NCI-H524 treated with DMSO at 0.1 percent for 48 hours (cell line): ENCODE data around the gene TCP11.
"Not testable (repeated sequence)": the region's sequence is repeated elsewhere in the genome, so short reads cannot be mapped to it uniquely, and the experiment has no call there.

ENCODE experiments used
- DNase-seq: peaks from one replicate; lab custom pipeline; 2025; lab: John Stamatoyannopoulos, UW

TCP11 gene

GRCh38 chr6:35146453-35146852 lies 5.3 kb upstream of the TCP11 start:
- no peak for DNase-seq

GRCh38 chr6:35145757-35146156 lies 4.6 kb upstream of the TCP11 start:
- no peak for DNase-seq

DNA sequence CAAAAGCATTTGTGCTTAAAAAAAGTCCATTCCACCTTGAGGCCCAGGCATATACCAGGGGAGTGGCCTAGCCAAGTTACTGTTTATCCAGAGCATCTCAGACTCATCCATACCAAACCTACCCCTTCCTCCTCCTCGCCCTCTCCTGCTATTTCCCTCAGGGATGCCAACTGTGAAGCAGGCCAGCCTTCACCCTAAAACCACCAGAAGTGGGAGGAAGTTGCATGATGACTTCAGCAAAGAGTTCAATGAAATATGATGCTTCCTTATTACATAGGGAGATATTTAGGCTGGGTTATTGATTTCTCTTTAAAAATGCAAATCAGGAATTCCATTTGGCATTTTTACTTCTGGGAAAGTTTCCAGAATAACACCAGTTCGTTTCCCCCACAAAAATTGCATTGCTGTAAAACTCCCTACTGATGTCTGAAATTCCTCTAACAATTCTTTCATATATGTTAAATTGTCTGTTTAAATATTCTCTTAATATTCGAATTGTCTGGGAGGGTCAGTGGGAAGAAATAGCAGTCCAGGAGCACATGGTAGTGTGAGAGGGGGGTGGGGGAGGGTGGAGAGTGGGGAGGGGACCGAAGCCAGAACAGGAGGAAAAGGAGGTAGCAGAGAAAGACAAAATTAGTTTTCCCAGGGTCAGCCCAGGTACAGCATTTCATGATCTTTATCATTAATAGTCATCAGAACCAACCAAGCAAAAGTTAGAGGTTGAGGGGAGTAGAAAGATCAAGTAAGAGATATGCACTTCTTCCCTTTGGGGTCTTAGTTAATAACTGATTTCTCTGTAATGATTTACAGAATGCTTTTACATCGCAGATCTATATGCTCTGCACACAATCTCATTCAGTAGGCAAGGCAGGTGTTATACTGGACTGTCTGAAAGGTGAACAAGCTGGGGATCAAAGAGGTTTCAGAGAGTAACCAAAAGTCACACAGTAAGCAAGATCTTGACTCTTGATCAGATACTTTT lies 1.7 kb upstream of the TCP11 start:
- DNase-seq: no peak

GRCh38 chr6:35140639-35141006 lies 516 bp downstream of the TCP11 start:
- no peak for DNase-seq

- no peak for DNase-seq
Observed at GRCh38 chr6:35139924-35140638, 1.1 kb downstream of the TCP11 start.

DNA sequence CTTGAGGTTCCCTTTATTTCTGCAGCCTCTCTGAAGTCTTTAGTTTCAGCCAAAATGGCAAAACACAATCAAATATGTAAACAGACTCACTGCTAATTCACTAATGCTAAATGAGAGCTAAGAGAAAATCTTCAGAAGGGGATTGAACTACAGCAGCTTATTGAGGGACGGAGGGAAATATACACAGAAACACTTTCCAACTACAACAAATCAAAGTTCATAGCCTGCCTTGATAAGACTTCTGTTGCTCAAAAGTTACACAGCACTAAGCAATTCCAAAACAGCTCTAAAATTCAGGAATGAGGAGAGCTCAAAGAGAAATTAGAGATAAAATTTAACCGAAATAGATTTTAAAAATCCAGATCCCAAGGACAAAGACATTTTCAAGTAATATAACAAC lies 1.7 kb downstream of the TCP11 start:
- no peak for DNase-seq

DNA sequence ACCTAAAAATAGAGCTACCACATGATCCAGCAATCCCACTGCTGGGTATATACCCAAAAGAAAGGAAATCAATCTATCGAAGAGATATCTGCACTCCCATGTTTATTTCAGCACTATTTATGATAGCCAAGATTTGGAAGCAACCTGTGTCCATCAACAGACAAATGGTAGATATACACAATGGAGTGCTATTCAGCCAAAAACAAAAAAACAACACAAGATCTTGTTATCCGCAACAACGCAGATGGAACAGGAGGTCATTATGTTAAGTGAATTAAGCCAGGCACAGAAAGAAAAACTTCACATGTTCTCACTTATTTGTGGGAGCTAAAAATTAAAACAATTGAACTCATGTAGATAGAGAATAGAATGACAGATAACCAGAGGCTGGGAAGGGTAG lies 2.9 kb downstream of the TCP11 start:
- DNase-seq: not testable (repeated sequence)

DNA sequence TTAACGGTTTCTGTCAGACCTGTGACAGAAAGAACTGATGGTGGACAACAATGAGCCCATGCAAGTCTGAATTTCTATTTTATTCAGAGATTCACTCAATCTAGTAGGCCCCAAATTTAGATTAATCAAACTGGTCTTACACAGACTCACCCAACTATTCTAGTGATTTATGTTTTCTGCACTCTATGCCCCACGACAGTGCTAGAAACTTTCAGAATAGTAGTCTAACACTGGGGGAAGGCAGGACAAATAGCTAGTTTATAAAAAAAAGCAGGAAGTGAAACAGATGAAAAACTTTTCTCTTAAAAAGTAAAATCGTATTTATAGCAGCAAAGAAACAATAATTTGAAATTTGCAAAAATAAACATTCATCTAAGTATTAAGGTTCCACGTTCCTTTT lies 5.0 kb downstream of the TCP11 start:
- DNase-seq: no peak

GRCh38 chr6:35128496-35128895 lies 12.6 kb downstream of the TCP11 start:
- no peak for DNase-seq

DNA sequence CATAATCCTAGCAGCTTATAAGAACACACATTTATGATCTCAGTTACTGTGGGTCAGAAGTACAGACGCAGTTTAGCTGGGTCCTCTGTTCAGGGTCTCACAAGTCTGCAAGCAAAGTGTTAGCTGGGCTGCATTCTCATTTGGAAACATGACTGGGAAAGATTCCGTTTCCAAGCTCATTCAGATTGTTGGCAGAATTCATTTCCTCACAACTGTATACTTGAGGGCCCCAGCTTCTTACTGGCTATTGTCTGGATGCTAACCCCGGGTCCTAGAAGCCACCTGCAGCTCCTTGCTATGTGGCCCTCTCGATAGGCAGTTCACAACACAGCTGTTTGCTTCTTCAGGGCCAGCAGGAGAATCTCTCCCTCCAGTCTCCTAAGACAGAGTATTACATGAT lies 13.1 kb downstream of the TCP11 start:
- DNase-seq: no peak

- DNase-seq: no peak
Observed at GRCh38 chr6:35124356-35124755, 16.8 kb downstream of the TCP11 start.

DNA sequence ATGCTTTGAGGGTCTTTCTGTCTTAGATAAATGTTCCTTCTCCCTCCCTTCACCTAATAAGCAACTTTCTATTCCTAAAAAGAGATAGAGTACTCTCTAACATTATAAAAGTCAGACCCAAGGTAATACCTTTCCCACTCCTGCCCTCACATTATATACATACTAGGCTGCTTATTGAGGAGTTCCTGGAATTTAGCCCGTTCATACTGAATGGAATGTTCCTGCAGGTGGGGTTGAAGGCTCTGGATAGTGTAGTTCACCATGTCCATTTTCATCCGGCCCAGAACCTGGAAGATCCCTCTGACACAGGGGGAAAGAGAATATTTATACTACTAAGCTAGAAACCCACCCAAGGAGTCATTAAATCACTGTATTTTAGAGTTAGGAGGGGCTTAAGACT lies 20.4 kb downstream of the TCP11 start:
- no peak for DNase-seq

DNA sequence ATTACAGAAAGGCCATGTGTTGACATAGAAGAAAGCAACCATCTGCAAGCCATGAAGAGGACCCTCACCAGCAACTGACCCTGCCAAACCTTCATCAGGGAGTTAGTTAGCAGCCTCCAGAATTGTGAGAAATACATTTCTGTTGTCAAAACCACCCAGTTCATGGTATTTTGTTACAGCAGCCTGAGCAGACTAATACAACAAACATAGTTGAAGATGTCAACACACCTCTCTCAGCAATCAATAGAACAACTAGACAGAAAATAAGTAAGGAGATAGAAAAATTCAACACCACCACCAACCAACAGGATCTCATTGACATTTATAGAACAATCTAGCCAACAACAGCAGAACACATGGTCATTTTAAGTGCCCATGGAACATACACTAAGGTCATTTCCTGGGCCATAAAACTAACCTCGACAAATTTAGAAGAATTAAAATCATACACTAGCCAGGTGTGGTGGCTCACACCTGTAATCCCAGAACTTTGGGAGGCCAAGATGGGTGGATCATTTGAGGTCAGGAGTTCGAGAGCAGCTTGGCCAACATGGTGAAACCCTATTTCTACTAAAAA lies 32.7 kb downstream of the TCP11 start:
- DNase-seq: no peak

DNA sequence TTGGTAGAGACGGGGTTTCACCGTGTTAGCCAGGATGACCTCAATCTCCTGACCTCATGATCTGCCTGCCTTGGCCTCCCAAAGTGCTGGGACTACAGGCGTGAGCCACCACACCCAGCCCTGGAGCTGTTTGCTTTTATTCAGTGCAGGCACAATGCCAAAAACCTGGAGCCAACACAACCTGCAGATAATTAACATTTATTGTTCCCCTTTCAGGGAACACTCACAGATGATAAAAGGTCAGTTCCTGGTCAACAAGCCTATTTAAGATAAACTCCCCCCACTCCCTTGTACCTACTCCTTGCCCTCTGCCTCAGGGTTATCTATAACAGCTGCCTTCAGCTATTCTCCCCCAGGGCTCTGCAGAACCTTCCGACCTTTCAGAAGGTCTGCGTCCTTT lies 33.4 kb downstream of the TCP11 start:
- DNase-seq: not testable (repeated sequence)

DNA sequence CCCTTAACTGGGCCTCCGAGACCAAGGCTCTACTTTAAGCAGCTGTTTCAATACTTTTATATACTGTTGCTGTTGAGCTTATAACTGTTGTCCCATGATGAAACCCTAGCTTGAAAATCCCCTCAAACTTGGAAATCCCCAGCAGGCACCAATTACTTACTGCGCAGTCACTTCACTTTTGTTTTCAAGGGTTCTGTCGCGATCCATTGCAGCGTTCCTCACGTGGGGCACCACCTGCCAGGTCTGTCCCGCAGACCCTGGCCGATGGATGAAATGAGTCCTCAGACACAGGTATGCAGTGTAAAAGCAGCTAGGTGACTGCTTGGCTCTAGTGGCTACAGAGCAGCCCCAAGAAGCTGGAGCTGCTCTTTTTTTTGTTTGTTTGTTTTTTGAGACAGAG lies 33.9 kb downstream of the TCP11 start:
- not testable (repeated sequence) for DNase-seq

- DNase-seq: not testable (repeated sequence)
Observed at GRCh38 chr6:35106061-35106460, 35.1 kb downstream of the TCP11 start.

GRCh38 chr6:35105078-35105477 lies 36.1 kb downstream of the TCP11 start:
- DNase-seq: no peak

DNA sequence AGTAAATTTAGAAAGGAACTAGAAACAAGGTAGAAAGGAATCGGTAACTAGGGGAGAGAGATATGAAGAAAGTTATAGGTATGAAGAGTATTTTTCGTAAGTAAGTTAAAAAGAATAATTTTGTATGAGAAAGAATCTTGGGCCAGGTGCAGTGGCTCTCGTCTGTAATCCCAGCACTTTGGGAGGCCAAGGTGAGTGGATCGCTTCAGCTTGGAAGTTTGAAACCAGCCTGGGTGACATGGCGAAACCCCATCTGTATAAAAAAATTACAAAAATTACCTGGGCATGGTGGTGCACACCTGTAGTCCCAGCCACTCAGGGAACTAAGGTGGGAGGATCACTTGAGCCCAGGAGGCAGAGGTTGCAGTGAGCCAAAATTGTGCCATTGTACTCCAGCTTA lies 42.0 kb downstream of the TCP11 start:
- no peak for DNase-seq

- peak; percentile 90 for DNase-seq
Observed at GRCh38 chr6:35096129-35096862, 44.8 kb downstream of the TCP11 start.

GRCh38 chr6:35094183-35094582 lies 47.0 kb downstream of the TCP11 start:
- DNase-seq: no peak

DNA sequence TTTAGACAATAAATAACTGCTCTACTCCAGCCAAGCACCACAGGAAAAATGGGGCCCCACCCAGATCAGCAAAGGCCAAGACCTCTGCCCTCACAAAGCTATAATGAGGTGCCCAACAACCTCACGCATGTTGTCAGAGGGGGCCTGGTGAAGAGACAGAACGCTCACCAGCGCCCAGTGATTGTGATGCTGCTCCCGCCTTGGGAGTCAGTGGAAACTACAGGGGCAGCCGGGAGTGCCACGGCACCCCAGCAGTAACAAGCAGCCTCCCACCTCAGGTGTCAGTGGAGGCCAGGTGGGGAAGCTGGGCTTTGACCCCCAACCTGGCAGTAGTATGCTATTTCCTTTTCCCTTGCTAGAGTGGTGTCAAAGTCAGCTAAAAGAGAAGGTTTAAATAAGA lies 47.4 kb downstream of the TCP11 start:
- DNase-seq: no peak

- DNase-seq: no peak
Observed at GRCh38 chr6:35093118-35093445, 48.1 kb downstream of the TCP11 start.
